DMS53 treated with DMSO at 0.1 percent for 48 hours (cell line): ENCODE data around the gene CTDSPL2.
"Not testable (repeated sequence)": the region's sequence is repeated elsewhere in the genome, so short reads cannot be mapped to it uniquely, and the experiment has no call there.

Source experiments
- DNase-seq: peaks from one replicate; lab custom pipeline; 2025; ENCODE audit not compliant: unreplicated experiment; lab: John Stamatoyannopoulos, UW

Gene CTDSPL2

GRCh38 chr15:44482090-44482489 lies 54.7 kb downstream of the CTDSPL2 start:
- no peak for DNase-seq

- DNase-seq: no peak
These were observed 58.5 kb downstream of the CTDSPL2 start for GRCh38 chr15:44485880-44486279.

- DNase-seq: no peak
These were observed 62.0 kb downstream of the CTDSPL2 start for GRCh38 chr15:44489464-44489863.

DNA sequence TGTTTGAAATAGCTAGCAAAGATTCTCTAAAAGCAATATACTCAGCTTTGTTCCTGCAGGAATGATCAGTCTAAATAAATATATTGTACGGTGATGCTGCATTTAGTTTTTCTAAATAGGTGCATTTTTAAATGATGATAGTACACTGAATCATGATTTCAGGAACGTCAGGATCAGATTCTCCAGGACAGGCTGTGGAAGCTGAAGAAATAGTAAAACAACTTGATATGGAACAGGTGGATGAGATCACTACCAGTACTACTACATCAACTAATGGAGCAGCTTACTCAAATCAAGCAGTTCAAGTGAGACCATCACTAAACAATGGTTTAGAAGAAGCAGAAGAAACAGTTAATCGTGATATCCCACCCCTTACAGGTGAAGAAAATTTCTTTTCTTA lies 63.2 kb downstream of the CTDSPL2 start:
- no peak for DNase-seq

DNA sequence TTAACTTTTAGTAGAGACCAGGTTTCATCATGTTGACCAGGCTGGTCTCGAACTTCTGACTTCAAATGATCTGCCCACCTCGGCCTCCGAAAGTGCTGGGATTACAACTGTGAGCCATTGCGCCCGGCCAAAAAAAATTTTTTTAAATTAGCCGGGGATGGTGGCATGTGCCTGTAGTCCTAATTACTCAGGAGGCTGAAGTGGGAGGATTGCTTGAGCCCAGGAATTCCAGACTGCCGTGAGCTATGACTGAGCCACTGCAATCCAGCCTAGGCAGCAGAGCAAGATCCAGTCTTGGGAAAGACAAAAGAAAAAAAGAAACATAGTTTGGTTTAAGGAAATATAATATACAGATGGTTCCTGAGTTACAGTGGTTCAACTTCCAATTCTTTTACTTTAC lies 64.6 kb downstream of the CTDSPL2 start:
- no peak for DNase-seq

- DNase-seq: no peak
These were observed 65.2 kb downstream of the CTDSPL2 start for GRCh38 chr15:44492672-44493071.

DNA sequence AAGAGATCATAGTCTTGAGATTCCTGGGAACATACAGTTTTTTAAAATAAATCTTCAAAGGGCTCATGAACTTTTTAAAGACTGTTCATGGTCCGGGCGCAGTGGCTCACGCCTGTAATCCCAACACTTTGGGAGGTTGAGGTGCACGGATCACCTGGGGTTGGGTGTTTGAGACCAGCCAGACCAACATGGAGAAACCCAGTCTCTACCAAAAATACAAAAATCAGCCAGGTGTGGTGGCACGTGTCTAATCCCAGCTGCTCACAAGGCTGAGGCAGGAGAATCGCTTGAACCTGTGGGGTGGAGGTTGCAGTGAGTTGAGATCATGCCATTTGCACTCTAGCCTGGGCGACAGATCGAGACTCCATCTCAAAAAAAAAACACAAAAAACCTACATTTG lies 68.1 kb downstream of the CTDSPL2 start:
- DNase-seq: no peak

DNA sequence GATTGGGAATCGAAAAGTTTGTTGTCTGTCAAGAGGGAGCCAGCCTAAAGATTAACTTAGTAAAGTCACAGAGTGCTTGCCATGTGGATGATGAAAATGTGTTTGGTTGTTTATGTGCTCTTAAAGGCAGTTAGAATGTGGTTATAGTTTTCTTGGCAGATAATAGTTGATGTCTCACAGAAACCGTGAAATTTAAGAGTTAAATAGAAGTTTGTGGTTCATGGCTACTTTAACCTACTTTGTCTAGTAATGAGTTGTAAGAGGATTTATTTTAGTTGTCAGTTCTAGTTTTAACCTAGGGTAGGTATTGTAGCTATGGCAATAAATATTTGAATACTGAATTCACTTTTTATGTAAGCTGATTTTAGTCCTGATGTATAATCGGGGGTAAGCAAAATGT lies 73.1 kb downstream of the CTDSPL2 start:
- DNase-seq: no peak

DNA sequence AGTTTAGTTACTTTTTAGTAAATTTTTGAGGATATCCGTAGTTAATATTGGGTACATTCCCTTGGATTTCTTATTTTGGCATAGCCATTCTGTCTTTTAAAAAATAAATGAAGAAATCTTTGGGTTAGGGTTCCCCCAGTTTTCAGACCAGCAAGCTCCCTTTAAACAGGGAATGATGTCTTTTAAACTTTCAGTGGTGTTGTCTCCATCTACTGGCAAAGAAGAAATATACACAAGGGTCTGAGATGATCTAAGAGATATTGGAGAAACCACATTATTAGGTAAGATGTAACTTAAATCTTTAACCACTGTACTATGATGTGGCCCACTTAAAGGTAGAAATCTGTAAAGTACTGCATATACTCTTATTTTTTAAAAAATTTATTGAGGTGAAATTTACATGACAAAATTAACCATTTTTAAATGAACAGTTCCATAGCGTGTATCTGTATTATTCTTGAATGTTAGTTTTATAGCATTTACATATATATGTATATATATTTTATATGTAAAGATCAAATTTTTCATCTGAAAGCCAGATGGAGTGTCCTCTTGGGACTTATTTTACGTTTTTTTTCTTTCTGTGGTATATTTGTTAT lies 74.4 kb downstream of the CTDSPL2 start:
- peak; percentile 2 for DNase-seq

GRCh38 chr15:44516436-44516835 lies 89.0 kb downstream of the CTDSPL2 start:
- DNase-seq: no peak

GRCh38 chr15:44519537-44519936 lies 92.1 kb downstream of the CTDSPL2 start:
- no peak for DNase-seq

DNA sequence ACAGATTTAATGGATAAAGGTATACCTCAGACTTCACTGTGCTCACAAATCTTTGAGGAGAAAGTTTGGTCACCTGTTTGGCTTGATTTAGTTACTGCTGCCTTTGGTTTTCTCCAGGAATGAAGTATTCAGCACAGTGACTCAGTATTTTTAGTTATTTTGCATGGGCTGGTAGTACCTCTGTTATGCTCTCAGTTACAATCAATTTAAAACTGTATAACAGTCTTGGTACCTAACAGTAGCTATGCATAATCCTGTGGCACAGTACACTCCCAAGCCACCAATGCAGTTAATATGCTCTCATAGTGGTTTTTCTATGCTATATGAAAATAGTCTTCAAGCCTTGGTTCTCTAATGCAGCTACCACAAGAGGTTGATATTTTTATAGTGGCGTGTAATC lies 97.6 kb downstream of the CTDSPL2 start:
- DNase-seq: no peak

- no peak for DNase-seq
These were observed 99.8 kb downstream of the CTDSPL2 start for GRCh38 chr15:44527241-44527640.

DNA sequence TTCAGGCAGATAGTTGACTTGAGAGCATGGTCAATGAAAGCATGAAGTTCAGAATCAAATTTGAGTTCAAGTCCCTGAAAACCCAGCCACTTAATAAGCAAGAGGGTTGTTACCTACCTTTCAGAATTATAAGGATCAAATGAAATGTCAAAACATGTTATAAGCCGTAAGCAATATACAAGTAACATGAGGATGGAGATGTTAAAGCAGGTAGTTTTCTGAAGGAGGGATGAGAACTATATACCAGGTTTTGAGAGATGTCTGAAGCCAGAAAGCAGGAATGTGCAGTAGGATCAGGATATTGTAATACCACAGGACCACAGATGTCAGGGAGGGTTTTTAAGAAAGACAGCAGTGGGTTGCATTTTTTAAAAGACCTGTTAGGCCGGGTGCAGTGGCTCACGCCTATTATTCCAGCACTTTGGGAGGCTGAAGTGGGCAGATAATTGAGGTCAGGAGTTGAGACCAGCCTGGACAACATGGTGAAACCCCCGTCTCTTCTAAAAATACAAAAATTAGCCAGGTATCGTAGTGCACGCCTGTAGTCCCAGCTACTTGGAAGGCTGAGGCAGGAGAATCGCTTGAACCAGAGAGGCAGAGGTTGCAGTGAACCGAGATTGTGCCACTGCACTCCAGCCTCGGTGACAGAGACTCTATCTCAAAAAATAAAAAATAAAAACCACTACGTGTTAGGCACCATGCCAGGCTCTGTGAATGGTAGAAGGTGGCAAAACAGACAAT lies 102.6 kb downstream of the CTDSPL2 start:
- DNase-seq: no peak

GRCh38 chr15:44530653-44531052 lies 103.2 kb downstream of the CTDSPL2 start:
- DNase-seq: no peak

- DNase-seq: not testable (repeated sequence)
These were observed 104.8 kb downstream of the CTDSPL2 start for GRCh38 chr15:44532275-44532674.

DNA sequence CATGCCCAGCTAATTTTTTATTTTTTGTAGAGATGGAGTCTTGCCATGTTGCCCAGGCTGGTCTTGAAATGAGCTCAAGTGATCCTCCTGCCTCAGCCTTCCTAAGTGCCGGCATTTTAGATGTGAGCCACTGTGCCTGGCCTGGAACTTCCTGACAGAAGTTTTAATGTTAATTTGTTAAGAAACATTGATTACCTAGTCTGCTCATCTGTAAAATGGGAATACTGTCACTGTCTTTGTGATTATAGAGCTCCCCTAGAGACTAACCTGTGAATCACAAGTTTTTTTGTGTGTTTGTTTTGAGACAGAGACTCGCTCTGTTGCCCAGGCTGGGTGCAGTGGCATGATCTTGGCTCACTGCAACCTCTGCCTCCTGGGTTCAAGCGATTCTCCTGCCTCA lies 105.3 kb downstream of the CTDSPL2 start:
- DNase-seq: no peak

GRCh38 chr15:44535092-44535491 lies 107.7 kb downstream of the CTDSPL2 start:
- DNase-seq: no peak

GRCh38 chr15:44535523-44536301 lies 108.3 kb downstream of the CTDSPL2 start:
- DNase-seq: peak; percentile 16

- peak; percentile 85 for DNase-seq
These were observed 109.0 kb downstream of the CTDSPL2 start for GRCh38 chr15:44536302-44536961.

GRCh38 chr15:44536962-44537734 lies 109.7 kb downstream of the CTDSPL2 start, which contains the start of gene EIF3J:
Gene EIF3J, plus strand, starts transcription at chr15:44537147. Its CDS starts 48 bp downstream, at chr15:44537195.
- DNase-seq: peak; percentile 85
